Measurements from ENCODE around the gene ITGA11. TPM values are rescaled to one million over a fixed set of nuclear protein-coding genes. Genes with fewer than 3 reads are reported as not detected.

The ITGA11 gene
- total RNA-seq, 4 donors from 2014 or later: 3.3 to 15.8 (median 8.6) TPM

GRCh38 chr15:68380456-68380855, 51.5 kb downstream of the ITGA11 start:
- no peaks in the 10 kb centered on the region for H3K9me3 ChIP-seq
- H3K4me1 ChIP-seq: peaks cover 0 to 14% (median 5%) of the 10 kb centered on the region in 4 donors
- intact Hi-C loops (cut with DNase I): no loop called here
- no peak for TF ChIP-seq CTCF (IDR thresholded peaks at IDR 0.05)
- no peak for TF ChIP-seq POLR2A (IDR thresholded peaks at IDR 0.05; ENCODE audit: low read depth)
- no peak for TF ChIP-seq EP300 (IDR thresholded peaks at IDR 0.05)
- TF ChIP-seq POLR2AphosphoS5 (IDR thresholded peaks at IDR 0.05): no peak
- H3K4me3 ChIP-seq: no peak overlapping the region
- no peak overlapping the region for H3K27ac ChIP-seq (replicated peaks in 1 of 4)
- no peaks in the 10 kb centered on the region for H3K36me3 ChIP-seq
- no peaks in the 10 kb centered on the region for H3K27me3 ChIP-seq
- WGBS: 93% methylated on average over 5 of the region's 5 CpGs
- DNase-seq (ENCODE audit: extremely low spot score): peak; percentile 88

DNA sequence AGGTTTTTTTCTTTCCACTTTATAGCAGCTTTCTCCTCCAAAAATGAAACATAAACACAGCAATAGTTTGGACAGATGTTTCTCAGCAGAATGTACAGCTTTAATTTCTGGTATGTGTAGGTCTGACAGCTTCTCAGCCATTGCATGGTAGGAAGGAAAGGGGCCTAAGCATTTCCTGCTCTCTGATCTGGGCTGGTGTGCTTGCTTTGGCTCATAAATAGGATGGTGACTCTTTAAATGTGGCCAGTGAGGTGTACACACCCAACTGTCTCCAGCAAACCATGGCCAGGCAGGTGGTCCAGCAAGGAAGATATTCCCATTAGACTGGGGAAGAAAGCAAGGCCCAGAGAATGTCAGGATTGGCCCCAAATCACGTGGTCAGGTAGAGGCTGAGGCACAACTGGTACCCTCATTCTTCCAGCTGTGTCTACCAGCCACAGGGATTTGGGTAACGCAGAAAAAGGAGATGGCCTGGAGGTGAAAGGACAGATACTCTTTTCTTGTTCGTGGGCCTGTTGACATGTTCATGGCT, 52.1 kb downstream of the ITGA11 start:
- intact Hi-C loops (cut with DNase I): no loop called here
- TF ChIP-seq POLR2AphosphoS5 (IDR thresholded peaks at IDR 0.05): no peak
- TF ChIP-seq POLR2A (IDR thresholded peaks at IDR 0.05; ENCODE audit: low read depth): no peak
- no peak for TF ChIP-seq EP300 (IDR thresholded peaks at IDR 0.05)
- no peak for TF ChIP-seq CTCF (IDR thresholded peaks at IDR 0.05)
- Histone ChIP-seq H3K36me3 (no peaks in the 10 kb centered on the region), H3K9me3 (no peaks in the 10 kb centered on the region), H3K27ac (replicated peaks in 1 of 4) (no peak overlapping the region), H3K4me1 (peaks cover 0 to 13% (median 5%) of the 10 kb centered on the region in 4 donors), H3K27me3 (no peaks in the 10 kb centered on the region), H3K4me3 (no peak overlapping the region)
- WGBS: 68% methylated on average over 3 of the region's 3 CpGs
- DNase-seq (ENCODE audit: extremely low spot score): peak; percentile 89

DNA sequence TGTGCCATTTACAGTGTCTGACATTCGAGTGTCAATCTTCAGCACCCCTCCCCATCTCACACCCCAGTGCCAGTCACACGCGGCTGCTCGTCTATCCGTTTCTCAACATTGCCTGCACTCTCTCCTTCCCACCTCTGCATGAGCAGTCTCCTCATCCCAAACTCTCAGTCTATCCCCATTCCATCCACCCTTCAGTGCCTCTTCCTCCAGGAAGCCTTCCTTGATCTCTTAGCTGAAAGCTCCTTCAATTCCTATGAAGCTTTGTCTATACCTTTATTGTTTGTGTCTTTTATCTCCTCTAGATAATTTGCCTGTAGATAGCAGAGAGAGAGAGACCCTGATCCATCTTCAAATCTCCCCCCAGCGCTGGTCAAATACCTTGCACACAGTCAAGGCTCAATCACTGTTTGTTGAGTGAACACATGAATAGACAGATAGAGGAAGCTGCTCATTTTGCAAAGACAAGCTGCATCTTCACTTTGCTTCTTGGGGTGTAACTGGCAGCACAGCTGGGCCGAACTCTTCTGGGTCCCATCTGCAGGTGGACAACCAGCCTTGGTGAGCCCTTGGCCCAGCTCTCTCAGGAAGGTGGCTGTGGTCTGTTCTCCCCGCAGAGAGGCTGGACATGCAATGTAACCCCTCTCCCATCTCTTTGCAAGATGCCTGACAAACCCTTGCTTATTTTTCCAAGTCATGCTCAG, 52.8 kb downstream of the ITGA11 start:
- Histone ChIP-seq H3K4me3 (no peak overlapping the region), H3K27me3 (no peaks in the 10 kb centered on the region), H3K4me1 (peaks cover 0 to 7% (median 4%) of the 10 kb centered on the region in 4 donors), H3K36me3 (no peaks in the 10 kb centered on the region), H3K9me3 (no peaks in the 10 kb centered on the region), H3K27ac (replicated peaks in 1 of 4) (no peak overlapping the region)
- TF ChIP-seq POLR2AphosphoS5 (IDR thresholded peaks at IDR 0.05) (no peak), POLR2A (IDR thresholded peaks at IDR 0.05; ENCODE audit: low read depth) (no peak), EP300 (IDR thresholded peaks at IDR 0.05) (no peak), CTCF (IDR thresholded peaks at IDR 0.05) (no peak)
- intact Hi-C loops (cut with DNase I): no loop called here
- WGBS: 81% methylated on average over 8 of the region's 8 CpGs
- peak; percentile 68 for DNase-seq (ENCODE audit: extremely low spot score)

GRCh38 chr15:68378595-68378994, 53.4 kb downstream of the ITGA11 start:
- no peak for DNase-seq (ENCODE audit: extremely low spot score)

More at GRCh38 chr15:68378595-68378994, 53.4 kb downstream of the ITGA11 start:
- no peak for TF ChIP-seq POLR2A (IDR thresholded peaks at IDR 0.05; ENCODE audit: low read depth)
- no peak for TF ChIP-seq POLR2AphosphoS5 (IDR thresholded peaks at IDR 0.05)
- no peak for TF ChIP-seq EP300 (IDR thresholded peaks at IDR 0.05)
- no peak for TF ChIP-seq CTCF (IDR thresholded peaks at IDR 0.05)
- Histone ChIP-seq H3K4me1 (peaks cover 0 to 2% (median under 1%) of the 10 kb centered on the region in 4 donors), H3K4me3 (no peak overlapping the region), H3K36me3 (no peaks in the 10 kb centered on the region), H3K9me3 (no peaks in the 10 kb centered on the region), H3K27me3 (no peaks in the 10 kb centered on the region), H3K27ac (replicated peaks in 1 of 4) (no peak overlapping the region)
- 88% methylated on average over 3 of the region's 3 CpGs for WGBS
- intact Hi-C loops (cut with DNase I): no loop called here
